ENCODE data around the gene EBLN1. TPM values are rescaled to one million over a fixed set of nuclear protein-coding genes. Genes with fewer than 3 reads are reported as not detected.
A peak's percentile ranks its signal among the peaks of the same experiment; 100 is the strongest.

EBLN1 gene
- total and polyA plus RNA-seq, 9 of the 15 experiments (the other 6 are each of a cell fraction or from before 2014, with no cell fraction given): 0.06 to 3.1 (median 0.80) TPM

- no peak for TF ChIP-seq NCOR1 (IDR thresholded peaks at IDR 0.05)
- no peak for TF ChIP-seq TEAD1 (CRISPR knock-in tag; IDR thresholded peaks at IDR 0.05)
- peak; percentile 54; the same call in 1 of the 2 replicates for TF ChIP-seq ZNF316 (IDR thresholded peaks at IDR 0.05)
- TF ChIP-seq THAP7 (CRISPR knock-in tag; IDR thresholded peaks at IDR 0.05): no peak
- TF ChIP-seq MTA3 (IDR thresholded peaks at IDR 0.05; ENCODE audit: borderline replicate concordance): no peak
- TF ChIP-seq DACH1 (IDR thresholded peaks at IDR 0.05; ENCODE audit: partially characterized antibody): peak; percentile 92
- TF ChIP-seq EP400 (IDR thresholded peaks at IDR 0.05): peak; percentile 84
- TF ChIP-seq BCOR (IDR thresholded peaks at IDR 0.05): no peak
- peak; percentile 30; the same call in 1 of the 2 replicates for TF ChIP-seq MAFK (IDR thresholded peaks at IDR 0.05; ENCODE audit: low read length)
- peak; percentile 33; the same call in 1 of the 2 replicates for TF ChIP-seq MBD2 (IDR thresholded peaks at IDR 0.05; ENCODE audit: borderline replicate concordance, low read depth)
- TF ChIP-seq MEF2D (tag; conservative IDR thresholded peaks at IDR 0.05; ENCODE audit: low read depth): 0 out of 2 replicates have a peak, but pooled peaks have one; percentile 19
- TF ChIP-seq NFE2 (IDR thresholded peaks at IDR 0.05; ENCODE audit: low read depth): peak; percentile 53
- TF ChIP-seq SPI1 (IDR thresholded peaks at IDR 0.05; ENCODE audit: borderline replicate concordance, low read depth, low read length): 0 out of 2 replicates have a peak, but pooled peaks have one; percentile 16
- TF ChIP-seq CC2D1A (IDR thresholded peaks at IDR 0.05): peak; percentile 96
- TF ChIP-seq HOMEZ (CRISPR knock-in tag; IDR thresholded peaks at IDR 0.05): peak; percentile 6; the same call in 1 of the 2 replicates
- TF ChIP-seq MAZ (CRISPR knock-in tag; conservative IDR thresholded peaks at IDR 0.05 in 1 of 2, IDR thresholded peaks at IDR 0.05 in 1 of 2): peak in 1 of 2 experiments; percentile 41; a peak in 1 of 4 replicates
- TF ChIP-seq FOXK2 (conservative IDR thresholded peaks at IDR 0.05 in 1 of 2, IDR thresholded peaks at IDR 0.05 in 1 of 2; ENCODE audit: low read depth in 2 of 2): peak; percentile 48 to 56; a peak in 2 of 4 replicates
- no peak for TF ChIP-seq RREB1 (CRISPR knock-in tag; IDR thresholded peaks at IDR 0.05)
- no peak for TF ChIP-seq NCOA2 (IDR thresholded peaks at IDR 0.05; ENCODE audit: partially characterized antibody in 2 of 2)
- peak; percentile 67 for TF ChIP-seq TBP (optimal IDR thresholded peaks at IDR 0.05; ENCODE audit: low read depth, low read length)
- peak; percentile 29; the same call in 1 of the 2 replicates for TF ChIP-seq SMAD4 (CRISPR knock-in tag; conservative IDR thresholded peaks at IDR 0.05)
Observed at GRCh38 chr10:22230158-22230833, 12.5 kb upstream of the EBLN1 start (continued).

Data from K562 (cell line).